GM21717 (cell line): ENCODE data around the gene MSL1.
"Not testable (repeated sequence)": the region's sequence is repeated elsewhere in the genome, so short reads cannot be mapped to it uniquely, and the experiment has no call there.

ENCODE experiments used
- ATAC-seq: cut with Tn5 transposase; IDR thresholded peaks from one replicate; pipeline ENCODE4 v1.9.1; 2021; ENCODE audit warnings: mild to moderate bottlenecking, moderate library complexity; ENCODE audit not compliant: unreplicated experiment

Gene MSL1

DNA sequence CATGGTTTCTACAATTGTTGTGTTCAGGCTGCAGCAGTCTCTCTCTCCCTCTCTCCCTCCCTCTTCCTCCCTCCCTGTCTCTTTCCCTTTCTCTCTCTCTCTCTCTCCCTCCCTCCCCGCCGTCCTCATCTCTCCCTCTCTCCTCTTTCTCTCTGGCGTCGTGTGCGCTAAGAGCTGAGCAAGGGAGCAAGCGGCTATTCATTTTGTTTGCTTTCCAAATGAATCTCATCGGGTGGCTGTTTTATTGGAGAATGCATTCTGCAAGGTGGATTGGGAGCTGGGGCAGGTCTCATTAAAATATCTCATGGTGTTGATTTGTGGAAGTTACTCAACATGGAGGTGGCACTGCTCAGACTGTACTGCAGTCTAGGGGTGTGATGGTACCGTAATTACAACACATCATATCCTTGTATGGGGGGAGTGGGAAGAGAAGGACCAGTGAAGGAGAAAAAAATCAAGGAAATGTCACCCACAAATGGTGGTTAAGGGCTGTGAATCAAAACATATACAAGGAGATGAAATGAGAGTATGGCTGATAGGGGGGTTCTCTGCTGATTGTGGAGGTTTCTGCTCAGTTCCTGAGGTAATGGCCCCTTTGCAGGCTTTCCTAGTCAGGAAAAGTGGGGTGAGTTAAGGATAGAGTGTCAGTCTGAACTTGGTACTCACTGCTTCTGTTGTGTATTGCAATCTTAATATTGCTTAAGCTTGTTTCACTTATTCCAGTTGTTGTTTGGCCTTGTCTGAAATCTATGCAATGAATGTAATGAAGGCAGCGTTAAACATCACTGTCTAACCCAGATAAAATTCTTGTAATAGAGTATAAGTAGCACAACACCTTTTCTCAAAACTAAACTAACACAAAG lies 2.7 kb downstream of the MSL1 start:
- no peak for ATAC-seq

DNA sequence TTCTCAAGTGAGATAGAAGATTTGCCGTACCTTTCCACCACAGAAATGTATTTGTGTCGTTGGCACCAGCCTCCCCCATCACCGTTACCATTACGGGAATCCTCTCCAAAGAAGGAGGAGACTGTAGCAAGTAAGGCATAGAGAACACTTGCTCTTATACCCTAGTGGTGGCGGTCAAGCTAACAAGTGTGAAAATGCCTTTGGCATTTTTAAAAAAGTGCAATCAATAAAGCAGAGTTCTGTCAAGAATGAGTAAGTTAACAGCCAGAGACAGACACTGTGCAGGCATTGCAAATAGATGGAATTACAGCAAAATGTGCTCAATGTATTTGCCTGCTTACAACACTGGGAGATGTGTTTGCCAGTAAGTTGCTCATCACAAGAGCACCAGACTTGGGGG lies 7.7 kb downstream of the MSL1 start:
- no peak for ATAC-seq

GRCh38 chr17:40130352-40131042 lies 8.7 kb downstream of the MSL1 start:
- ATAC-seq = no peak

DNA sequence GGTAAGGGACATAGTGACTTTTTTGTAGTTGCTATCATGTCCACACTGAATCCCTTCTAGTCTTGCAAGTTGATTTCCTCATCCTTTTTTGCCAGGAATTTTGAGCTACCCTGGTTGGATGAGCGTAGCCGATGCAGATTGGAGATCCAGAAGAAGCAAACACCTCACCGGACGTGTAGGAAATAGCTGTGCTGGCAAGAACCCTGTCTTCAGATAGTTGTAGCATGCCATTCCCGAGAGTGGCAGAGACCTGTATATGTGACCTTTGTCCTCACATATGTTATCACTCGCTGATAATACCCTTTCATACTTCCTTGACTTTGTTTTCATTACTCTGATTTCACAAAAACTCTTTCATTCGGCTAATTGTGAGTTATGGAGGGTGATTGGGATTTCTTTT lies 12.4 kb downstream of the MSL1 start:
- no peak for ATAC-seq

DNA sequence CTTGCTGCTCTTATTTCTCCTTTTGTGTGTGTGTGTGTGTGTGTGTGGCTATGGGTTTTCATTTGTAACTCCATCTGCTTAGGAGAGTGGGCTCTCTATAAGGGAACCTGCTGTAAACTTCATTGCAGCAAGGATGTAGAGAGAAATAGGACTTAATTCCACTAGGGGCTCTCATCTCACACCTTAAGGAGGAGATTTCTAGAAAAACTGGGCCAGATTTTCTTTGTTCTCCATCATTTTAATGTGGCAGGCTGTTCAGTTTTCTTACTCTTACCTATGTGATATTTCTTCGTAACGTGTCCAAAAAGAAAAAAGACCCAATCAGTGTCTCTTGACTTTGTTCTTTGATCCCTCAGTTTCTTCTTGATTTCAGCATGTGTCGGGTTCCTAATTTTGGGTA lies 14.0 kb downstream of the MSL1 start:
- no peak for ATAC-seq

DNA sequence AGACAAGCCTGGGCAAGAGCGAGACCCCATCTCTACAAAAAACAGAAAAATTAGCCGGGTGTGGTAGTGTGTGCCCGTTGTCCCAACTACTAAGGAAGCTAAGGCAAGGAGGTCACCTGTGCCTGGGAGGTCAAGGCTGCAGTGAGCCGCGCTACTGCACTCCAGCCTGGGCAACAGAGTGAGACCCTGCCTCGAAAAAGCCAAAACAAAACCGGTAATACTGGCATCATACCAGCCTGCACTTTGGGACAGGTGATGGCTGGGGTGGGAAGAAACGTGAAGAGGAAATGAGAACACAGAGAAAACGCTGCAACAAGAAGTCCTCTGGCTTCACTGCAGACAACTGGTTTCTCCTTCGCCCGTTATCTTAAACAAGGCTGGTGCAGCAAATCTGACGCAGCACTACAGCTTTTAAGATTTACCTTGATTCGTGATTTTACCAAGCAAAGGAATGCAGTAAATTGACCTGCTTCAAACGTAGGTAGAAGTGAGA lies 17.8 kb downstream of the MSL1 start:
- ATAC-seq = peak; percentile 27

GRCh38 chr17:40143166-40143565 lies 21.4 kb downstream of the MSL1 start:
- not testable (repeated sequence) for ATAC-seq

- no peak for ATAC-seq
These were observed 23.7 kb downstream of the MSL1 start for GRCh38 chr17:40145476-40145875.

DNA sequence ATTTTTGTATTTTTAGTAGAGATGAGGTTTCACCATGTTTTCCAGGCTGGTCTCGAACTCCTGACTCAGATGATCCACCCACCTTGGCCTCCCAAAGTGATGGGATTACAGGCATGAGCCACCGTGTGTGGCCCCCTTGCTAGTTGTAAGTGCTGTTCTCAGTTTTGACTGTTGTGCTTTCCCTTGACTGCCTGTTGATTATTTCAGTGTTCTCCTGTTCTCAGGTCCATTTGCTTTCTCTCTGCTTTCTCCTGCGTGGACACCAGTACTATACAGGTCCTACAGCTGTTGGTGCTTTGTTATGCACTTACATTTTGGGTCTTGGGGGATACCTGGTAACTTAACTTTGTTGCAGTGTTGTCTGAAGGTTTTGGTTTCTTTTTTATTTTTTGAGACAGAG lies 26.8 kb downstream of the MSL1 start:
- no peak for ATAC-seq

GRCh38 chr17:40150276-40150675 lies 28.5 kb downstream of the MSL1 start:
- no peak for ATAC-seq

DNA sequence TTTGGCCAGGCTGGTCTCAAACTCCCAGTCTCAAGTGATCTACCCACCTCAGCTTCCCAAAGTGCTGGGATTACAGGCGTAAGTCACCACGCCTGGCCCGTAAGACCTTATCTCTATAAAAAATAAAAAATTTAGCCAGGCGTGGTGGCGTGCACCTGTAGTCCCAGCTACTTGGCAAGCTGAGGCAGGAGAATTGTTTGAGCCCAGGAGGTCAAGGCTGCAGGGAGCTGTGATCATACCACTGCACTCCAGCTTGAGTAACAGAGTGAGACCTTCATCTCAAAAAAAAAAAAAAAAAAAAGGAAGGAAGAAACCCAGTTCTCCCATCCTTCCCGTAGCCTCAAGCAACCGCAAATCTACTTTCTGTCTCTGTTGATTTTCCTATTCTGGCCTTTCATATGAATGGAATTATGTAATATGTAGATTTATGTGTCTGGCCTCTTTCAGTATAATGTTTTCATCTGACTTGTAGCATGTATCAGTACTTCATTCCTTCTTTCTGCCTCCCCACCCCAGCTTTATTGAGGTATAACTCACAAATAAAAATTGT lies 29.7 kb downstream of the MSL1 start:
- no peak for ATAC-seq

- no peak for ATAC-seq
These were observed 31.9 kb downstream of the MSL1 start for GRCh38 chr17:40153603-40154236.

DNA sequence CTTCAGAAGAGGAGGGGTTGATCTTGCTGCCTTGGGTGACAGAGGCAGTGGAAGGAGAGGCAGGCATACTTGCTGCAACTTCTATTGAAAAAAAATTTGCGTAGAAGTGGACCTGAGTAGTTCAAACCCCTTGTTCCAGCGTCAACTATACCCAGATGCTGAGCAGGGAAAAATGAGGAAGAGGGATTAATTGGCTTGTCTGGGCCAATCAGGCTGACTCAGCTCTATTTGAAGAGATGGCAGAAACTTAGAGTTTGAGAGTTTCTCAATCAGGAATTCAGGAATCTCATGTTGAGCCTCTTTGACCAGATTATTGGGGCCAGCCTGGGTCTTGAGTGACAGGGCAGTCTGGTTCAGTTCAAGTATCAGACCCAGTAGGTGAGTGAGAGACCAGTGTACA lies 36.2 kb downstream of the MSL1 start:
- ATAC-seq = no peak

DNA sequence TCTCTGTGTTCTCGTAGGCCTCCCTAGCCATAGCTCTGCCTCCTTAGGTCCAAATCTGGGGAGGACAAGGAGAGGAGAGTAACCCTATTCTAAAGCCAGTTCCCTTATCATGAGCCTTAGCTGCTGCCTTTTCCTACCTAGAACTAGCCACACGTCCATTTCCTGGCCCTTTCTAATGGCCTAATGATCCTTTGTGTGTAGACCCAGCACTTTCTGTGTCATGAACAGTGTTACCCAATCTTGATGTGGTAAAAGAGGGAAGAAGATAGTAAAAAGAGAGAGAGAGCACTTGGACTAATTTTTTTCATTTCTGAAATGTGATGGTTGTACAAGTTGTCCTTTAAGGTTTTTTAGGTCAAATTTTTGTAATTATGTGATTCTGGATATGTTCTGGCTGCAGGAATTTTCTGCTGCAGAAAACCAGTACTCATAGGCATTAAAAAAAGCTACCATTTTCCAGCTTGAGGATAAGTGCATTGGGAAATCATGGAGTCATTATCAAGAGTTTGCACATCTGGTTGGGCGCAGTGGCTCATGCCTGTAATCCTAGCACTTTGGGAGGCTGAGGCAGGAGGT lies 36.8 kb downstream of the MSL1 start:
- no peak for ATAC-seq

DNA sequence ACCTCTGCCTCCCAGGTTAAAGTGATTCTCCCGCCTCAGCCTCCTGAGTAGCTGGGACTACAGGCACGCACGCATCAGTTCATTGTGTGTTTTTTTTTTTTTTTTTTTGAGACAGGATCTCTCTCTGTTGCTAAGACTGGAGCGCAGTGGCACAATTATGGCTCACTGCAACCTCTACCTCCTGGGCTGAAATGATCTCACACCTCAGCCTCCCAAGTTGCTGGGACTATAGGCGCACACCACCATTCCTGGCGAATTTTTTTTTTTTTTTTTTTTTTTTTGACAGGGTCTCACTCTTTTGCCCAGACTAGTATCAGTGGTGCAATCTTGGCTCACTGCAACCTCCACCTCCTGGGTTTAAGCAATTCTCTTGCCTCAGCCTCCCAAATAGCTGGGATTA lies 37.7 kb downstream of the MSL1 start:
- no peak for ATAC-seq

DNA sequence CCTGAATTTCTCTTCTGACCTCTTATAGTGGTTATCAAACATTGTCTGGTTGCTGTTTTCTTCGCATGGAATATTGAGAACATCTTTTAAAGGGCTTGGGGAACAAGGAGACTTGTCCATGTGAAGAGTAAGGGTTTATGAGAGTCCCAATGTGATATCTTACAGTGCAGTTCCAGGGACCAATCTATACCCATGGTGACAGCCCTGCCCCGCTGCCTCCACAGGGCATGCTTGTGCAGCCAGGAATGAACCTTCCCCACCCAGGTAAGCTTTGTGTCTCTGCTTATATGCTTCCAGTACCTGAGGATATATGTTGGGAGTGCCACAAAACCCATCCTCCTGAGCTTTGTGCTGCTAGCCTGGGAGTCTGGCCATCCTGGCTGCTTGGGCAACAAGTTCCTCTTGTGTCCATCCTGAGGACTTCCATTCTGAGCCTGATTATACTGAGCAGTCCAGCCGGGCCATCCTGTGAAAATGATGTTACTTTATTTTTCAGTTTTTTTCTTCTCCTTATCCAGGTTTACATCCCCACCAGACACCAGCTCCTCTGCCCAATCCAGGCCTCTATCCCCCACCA lies 46.0 kb downstream of the MSL1 start:
- ATAC-seq = no peak

- no peak for ATAC-seq
These were observed 46.6 kb downstream of the MSL1 start for GRCh38 chr17:40168262-40168832.

DNA sequence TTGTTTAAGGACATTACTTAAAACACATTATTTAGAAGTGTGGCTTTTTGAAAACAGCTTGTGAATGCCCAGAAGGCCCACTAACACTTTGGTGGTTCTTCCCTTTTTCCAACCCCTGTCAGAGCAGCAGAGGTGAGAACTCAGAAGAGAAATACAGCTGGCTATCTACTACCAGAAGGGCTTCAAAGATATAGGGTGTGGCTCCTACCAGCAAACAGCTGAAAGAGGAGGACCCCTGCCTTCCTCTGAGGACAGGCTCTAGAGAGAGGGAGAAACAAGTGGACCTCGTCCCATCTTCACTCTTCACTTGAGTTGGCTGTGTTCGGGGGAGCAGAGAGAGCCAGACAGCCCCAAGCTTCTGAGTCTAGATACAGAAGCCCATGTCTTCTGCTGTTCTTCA lies 48.6 kb downstream of the MSL1 start:
- no peak for ATAC-seq

- no peak for ATAC-seq
These were observed 50.0 kb downstream of the MSL1 start for GRCh38 chr17:40171750-40172149.

DNA sequence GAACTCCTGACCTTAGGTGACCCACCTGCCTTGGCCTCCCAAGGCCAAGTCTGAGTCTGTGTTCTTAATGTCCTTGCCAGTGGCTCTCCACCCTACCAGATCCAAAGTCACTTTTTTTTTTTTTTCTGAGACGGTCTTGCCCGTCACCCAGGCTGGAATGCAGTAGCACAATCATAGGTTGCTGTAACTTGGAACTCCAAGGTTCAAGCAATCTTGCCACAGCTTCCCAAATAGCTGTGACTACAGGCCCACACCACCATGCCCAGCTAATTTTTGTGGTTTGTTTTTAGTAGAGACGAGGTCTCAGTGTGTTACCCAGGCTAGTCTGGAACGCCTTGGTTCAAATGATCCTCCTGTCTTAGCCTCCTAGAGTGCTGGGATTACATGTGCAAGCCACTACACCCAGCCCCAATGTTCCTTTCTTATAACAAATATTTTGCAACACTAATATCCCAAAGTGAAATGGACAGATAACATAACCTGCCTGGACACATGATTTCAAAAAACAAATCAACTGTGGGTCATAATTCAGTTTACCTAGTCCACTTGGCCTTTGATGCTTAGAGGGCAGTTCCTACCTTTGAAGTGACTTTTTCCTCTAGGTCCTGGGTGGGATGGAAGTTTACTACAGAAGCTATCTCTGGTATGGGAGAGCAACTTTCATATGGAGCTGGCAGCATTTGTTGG lies 51.5 kb downstream of the MSL1 start:
- no peak for ATAC-seq
